ENCODE measurements around the gene C17orf50. TPM values are rescaled to one million over a fixed set of nuclear protein-coding genes. Genes with fewer than 3 reads are reported as not detected.

Gene C17orf50
- polyA plus RNA-seq, 2 of the 4 experiments (the other 2 are of a cell fraction) = 0.19 to 0.22 TPM

GRCh38 chr17:35738519-35739133 is 22.1 kb upstream of the C17orf50 start:
- no peak overlapping the region for H3K4me2 ChIP-seq
- no peak overlapping the region for H3K4me3 ChIP-seq
- H3K4me1 ChIP-seq = peaks cover 6% of the 10 kb centered on the region; the same call in 1 of the 3 replicates
- TF ChIP-seq KDM5A (IDR thresholded peaks at IDR 0.05) = no peak
- no peak for TF ChIP-seq FOSL2 (IDR thresholded peaks at IDR 0.05)
- TF ChIP-seq FOSL2 (CRISPR knock-in tag; IDR thresholded peaks at IDR 0.05) = no peak
- TF ChIP-seq SMC3 (IDR thresholded peaks at IDR 0.05) = no peak
- no peak for TF ChIP-seq NR3C1 (IDR thresholded peaks at IDR 0.05)
- no peak for TF ChIP-seq TP53 (CRISPR knock-in tag; IDR thresholded peaks at IDR 0.05)
- TF ChIP-seq, protein P1, sequence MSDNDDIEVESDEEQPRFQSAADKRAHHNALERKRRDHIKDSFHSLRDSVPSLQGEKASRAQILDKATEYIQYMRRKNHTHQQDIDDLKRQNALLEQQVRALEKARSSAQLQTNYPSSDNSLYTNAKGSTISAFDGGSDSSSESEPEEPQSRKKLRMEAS (IDR thresholded peaks at IDR 0.05) = no peak
- no peak for TF ChIP-seq TFCP2L1 (CRISPR knock-in tag; IDR thresholded peaks at IDR 0.05)
- CTCF ChIA-PET = interaction anchor here (1.4 to 34.8 kb wide), 7 partner anchors 7 to 204 kb away, joined by 3 to 1116 read pairs (median 29); partner anchors contain the start of genes C17orf50, GAS2L2 and RASL10B
- ATAC-seq (no peak), FAIRE-seq (no peak), DNase-seq (ENCODE audit: low read depth in 1 of 2, low spot score in 1 of 2) (no peak)
- H3K9me3 ChIP-seq = no peaks in the 10 kb centered on the region
- no peak overlapping the region for H3K27ac ChIP-seq
- 68% methylated on average over 5 of the region's 5 CpGs for WGBS (ENCODE audit: missing lambda C conversion rate)
- POLR2A ChIA-PET = no interaction called here

DNA sequence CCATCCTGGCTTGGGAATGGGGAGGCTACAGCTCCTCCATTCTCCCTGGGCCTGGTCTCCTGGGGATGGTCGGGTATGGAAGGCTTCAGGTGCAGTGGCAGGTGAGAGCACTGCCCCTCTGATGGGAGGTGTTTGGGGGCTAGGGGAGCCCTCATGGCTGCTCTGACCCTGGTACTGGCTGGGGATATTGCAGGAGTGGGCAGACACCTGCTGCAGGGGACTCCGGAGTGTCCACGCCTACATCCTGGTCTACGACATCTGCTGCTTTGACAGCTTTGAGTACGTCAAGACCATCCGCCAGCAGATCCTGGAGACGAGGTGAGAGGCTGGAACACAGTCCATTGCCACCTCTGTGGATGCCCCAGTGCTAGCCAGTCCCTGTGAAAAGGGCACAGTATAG is 20.5 kb upstream of the C17orf50 start:
- Histone ChIP-seq H3K4me1 (peaks cover 6% of the 10 kb centered on the region; the same call in 1 of the 3 replicates), H3K4me2 (no peak overlapping the region), H3K9me3 (no peaks in the 10 kb centered on the region), H3K27ac (no peak overlapping the region), H3K4me3 (no peak overlapping the region)
- POLR2A ChIA-PET = no interaction called here
- ATAC-seq = 0 out of 6 replicates have a peak, but pooled peaks of 1 of the 2 experiments have one; percentile 3
- CTCF ChIA-PET = interaction anchor here (0.9 to 34.8 kb wide), 7 partner anchors 5 to 175 kb away, joined by 4 to 1116 read pairs (median 29); partner anchors contain the start of genes C17orf50, GAS2L2 and RASL10B
- WGBS (ENCODE audit: missing lambda C conversion rate) = 78% methylated on average over 7 of the region's 7 CpGs
- TF ChIP-seq NFE2L2 (conservative IDR thresholded peaks at IDR 0.05; ENCODE audit: low read length) = no peak
- TF ChIP-seq CHD2 (IDR thresholded peaks at IDR 0.05; ENCODE audit: low read length, partially characterized antibody) = no peak
- no peak for TF ChIP-seq NPAS2 (CRISPR knock-in tag; IDR thresholded peaks at IDR 0.05; ENCODE audit: borderline replicate concordance)
- no peak for TF ChIP-seq CEBPB (IDR thresholded peaks at IDR 0.05)
- TF ChIP-seq FOXS1 (CRISPR knock-in tag; IDR thresholded peaks at IDR 0.05) = no peak
- no peak for TF ChIP-seq RARB (CRISPR knock-in tag; IDR thresholded peaks at IDR 0.05)
- TF ChIP-seq RAD21 (conservative IDR thresholded peaks at IDR 0.05 in 1 of 2, IDR thresholded peaks at IDR 0.05 in 1 of 2) = no peak
- no peak for TF ChIP-seq ZC3H11A (IDR thresholded peaks at IDR 0.05)
- no peak for TF ChIP-seq POLR2AphosphoS2 (conservative IDR thresholded peaks at IDR 0.05; ENCODE audit: low read length)
- no peak for TF ChIP-seq HEYL (CRISPR knock-in tag; IDR thresholded peaks at IDR 0.05)
- no peak for TF ChIP-seq FOSL2 (IDR thresholded peaks at IDR 0.05)
- no peak for TF ChIP-seq FOSL2 (CRISPR knock-in tag; IDR thresholded peaks at IDR 0.05)
- no peak for TF ChIP-seq MYC (IDR thresholded peaks at IDR 0.05; ENCODE audit: borderline replicate concordance, low read length)
- TF ChIP-seq, protein P2, sequence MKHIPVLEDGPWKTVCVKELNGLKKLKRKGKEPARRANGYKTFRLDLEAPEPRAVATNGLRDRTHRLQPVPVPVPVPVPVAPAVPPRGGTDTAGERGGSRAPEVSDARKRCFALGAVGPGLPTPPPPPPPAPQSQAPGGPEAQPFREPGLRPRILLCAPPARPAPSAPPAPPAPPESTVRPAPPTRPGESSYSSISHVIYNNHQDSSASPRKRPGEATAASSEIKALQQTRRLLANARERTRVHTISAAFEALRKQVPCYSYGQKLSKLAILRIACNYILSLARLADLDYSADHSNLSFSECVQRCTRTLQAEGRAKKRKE (CRISPR knock-in tag; IDR thresholded peaks at IDR 0.05; ENCODE audit: low read depth) = no peak
- no peak for TF ChIP-seq HOXB13 (CRISPR knock-in tag; IDR thresholded peaks at IDR 0.05; ENCODE audit: low read depth)
- FAIRE-seq = no peak
- no peak for DNase-seq (ENCODE audit: low read depth in 1 of 2, low spot score in 1 of 2)

- ATAC-seq (peak; percentile 54 to 67), DNase-seq (ENCODE audit: low read depth in 1 of 2, low spot score in 1 of 2) (no peak), FAIRE-seq (no peak)
- Histone ChIP-seq H3K9me3 (no peaks in the 10 kb centered on the region), H3K27ac (no peak overlapping the region), H3K4me3 (peak overlapping the region; percentile 39), H3K4me2 (peak overlapping the region; percentile 89), H3K4me1 (peaks cover 6% of the 10 kb centered on the region; the same call in 1 of the 3 replicates)
- ChIA-PET CTCF (interaction anchor here (4.1 to 34.8 kb wide), 4 partner anchors 4 to 129 kb away, joined by 29 to 1116 read pairs (median 377); partner anchors contain the start of genes C17orf50, GAS2L2 and RASL10B), POLR2A (no interaction called here)
- WGBS (ENCODE audit: missing lambda C conversion rate) = 39% methylated on average over 64 of the region's 73 CpGs
- TF ChIP-seq TP53 (CRISPR knock-in tag; IDR thresholded peaks at IDR 0.05) (no peak), EHF (CRISPR knock-in tag; IDR thresholded peaks at IDR 0.05) (no peak), JUN (IDR thresholded peaks at IDR 0.05) (no peak), E2F6 (IDR thresholded peaks at IDR 0.05; ENCODE audit: borderline replicate concordance, low read depth) (peak; percentile 74), ZSCAN20 (CRISPR knock-in tag; IDR thresholded peaks at IDR 0.05) (no peak), NFE2L2 (conservative IDR thresholded peaks at IDR 0.05; ENCODE audit: low read length) (no peak), NPAS2 (CRISPR knock-in tag; IDR thresholded peaks at IDR 0.05; ENCODE audit: borderline replicate concordance) (no peak), MYC (IDR thresholded peaks at IDR 0.05; ENCODE audit: borderline replicate concordance, low read length) (no peak), ZFP36 (IDR thresholded peaks at IDR 0.05; ENCODE audit: borderline replicate concordance, partially characterized antibody) (no peak)
- TF ChIP-seq, protein P1 (IDR thresholded peaks at IDR 0.05) = peak; percentile 80
- TF ChIP-seq, protein P3, sequence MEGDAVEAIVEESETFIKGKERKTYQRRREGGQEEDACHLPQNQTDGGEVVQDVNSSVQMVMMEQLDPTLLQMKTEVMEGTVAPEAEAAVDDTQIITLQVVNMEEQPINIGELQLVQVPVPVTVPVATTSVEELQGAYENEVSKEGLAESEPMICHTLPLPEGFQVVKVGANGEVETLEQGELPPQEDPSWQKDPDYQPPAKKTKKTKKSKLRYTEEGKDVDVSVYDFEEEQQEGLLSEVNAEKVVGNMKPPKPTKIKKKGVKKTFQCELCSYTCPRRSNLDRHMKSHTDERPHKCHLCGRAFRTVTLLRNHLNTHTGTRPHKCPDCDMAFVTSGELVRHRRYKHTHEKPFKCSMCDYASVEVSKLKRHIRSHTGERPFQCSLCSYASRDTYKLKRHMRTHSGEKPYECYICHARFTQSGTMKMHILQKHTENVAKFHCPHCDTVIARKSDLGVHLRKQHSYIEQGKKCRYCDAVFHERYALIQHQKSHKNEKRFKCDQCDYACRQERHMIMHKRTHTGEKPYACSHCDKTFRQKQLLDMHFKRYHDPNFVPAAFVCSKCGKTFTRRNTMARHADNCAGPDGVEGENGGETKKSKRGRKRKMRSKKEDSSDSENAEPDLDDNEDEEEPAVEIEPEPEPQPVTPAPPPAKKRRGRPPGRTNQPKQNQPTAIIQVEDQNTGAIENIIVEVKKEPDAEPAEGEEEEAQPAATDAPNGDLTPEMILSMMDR (IDR thresholded peaks at IDR 0.05) = no peak
These were observed 19.4 kb upstream of the C17orf50 start for GRCh38 chr17:35740997-35741931.

Data from A549 (cell line).